ENCODE measurements around the gene KLHL13. TPM values are rescaled to one million over a fixed set of nuclear protein-coding genes. Genes with fewer than 3 reads are reported as not detected.

KLHL13 gene
- total RNA-seq, 1 donor from 2014 or later, result 5.6 TPM

DNA sequence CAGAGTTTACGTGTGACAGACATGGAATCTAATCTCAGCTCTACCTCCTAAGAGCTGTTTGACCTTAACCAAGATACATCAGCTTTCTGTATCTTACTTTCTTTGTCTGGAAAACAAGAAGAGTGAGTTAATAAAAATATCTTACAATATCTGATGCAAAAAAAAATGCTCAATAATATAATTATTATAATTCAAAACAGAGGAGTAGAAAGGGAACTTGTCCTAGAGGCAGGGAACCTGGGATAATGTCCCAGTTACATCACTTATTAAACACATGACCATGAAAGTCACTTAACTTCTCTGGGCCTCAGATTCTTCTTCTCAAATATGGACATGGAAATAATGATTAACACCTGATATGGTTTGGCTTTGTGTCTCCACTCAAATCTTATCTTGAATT, 256.1 kb downstream of the KLHL13 start:
- no peaks in the 10 kb centered on the region for H3K9me3 ChIP-seq (ENCODE audit: insufficient read depth, low read depth, low read length)

DNA sequence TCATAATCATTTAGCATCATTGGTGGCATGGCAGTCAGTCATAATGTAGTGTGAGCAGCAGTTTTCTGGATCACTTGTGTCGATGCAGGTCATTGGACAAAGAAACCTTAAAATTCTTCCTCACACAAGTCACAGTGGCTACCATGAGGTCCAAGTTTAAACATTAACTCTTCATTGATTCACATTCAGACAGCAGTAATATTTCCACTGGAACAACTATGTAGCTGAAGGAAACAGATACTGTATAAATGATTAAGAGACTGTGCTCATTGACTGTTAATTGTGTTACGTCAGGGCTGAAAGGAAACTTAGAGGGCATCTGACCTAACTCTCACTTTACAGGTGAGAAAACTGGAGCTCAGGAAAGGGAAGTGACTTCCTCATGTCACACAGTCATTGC, 261.8 kb downstream of the KLHL13 start:
- no peak for TF ChIP-seq EZH2 (IDR thresholded peaks at IDR 0.05; ENCODE audit: insufficient read depth, low read length)
- TF ChIP-seq, protein P1, sequence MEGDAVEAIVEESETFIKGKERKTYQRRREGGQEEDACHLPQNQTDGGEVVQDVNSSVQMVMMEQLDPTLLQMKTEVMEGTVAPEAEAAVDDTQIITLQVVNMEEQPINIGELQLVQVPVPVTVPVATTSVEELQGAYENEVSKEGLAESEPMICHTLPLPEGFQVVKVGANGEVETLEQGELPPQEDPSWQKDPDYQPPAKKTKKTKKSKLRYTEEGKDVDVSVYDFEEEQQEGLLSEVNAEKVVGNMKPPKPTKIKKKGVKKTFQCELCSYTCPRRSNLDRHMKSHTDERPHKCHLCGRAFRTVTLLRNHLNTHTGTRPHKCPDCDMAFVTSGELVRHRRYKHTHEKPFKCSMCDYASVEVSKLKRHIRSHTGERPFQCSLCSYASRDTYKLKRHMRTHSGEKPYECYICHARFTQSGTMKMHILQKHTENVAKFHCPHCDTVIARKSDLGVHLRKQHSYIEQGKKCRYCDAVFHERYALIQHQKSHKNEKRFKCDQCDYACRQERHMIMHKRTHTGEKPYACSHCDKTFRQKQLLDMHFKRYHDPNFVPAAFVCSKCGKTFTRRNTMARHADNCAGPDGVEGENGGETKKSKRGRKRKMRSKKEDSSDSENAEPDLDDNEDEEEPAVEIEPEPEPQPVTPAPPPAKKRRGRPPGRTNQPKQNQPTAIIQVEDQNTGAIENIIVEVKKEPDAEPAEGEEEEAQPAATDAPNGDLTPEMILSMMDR (IDR thresholded peaks at IDR 0.05; ENCODE audit: insufficient read depth, low read depth, low read length), result no peak
- H3K36me3 Mint-ChIP-seq (ENCODE audit: low read depth, unreplicated experiment), result no peaks in the 10 kb centered on the region
- Histone ChIP-seq H2AFZ (ENCODE audit: low read depth, low read length) (no peak overlapping the region), H3K4me2 (ENCODE audit: low read length) (no peak overlapping the region), H3K4me1 (ENCODE audit: insufficient read depth, low read length) (no peaks in the 10 kb centered on the region), H3K79me2 (ENCODE audit: insufficient read depth, low read length) (no peaks in the 10 kb centered on the region), H3K27me3 (ENCODE audit: insufficient read depth, low read length) (no peaks in the 10 kb centered on the region), H3K9ac (ENCODE audit: low read length) (no peak overlapping the region), H3K4me3 (ENCODE audit: insufficient read depth, low read depth, low read length) (no peak overlapping the region), H3K27ac (ENCODE audit: low read depth, low read length) (no peak overlapping the region), H4K20me1 (ENCODE audit: insufficient read depth, low read length) (no peaks in the 10 kb centered on the region), H3K9me3 (ENCODE audit: insufficient read depth, low read depth, low read length) (no peaks in the 10 kb centered on the region), H3K36me3 (ENCODE audit: insufficient read depth, low read length) (no peaks in the 10 kb centered on the region)
- peaks cover 3% of the 10 kb centered on the region for H3K4me1 Mint-ChIP-seq (ENCODE audit: low read depth, unreplicated experiment)
- no peaks in the 10 kb centered on the region for H3K9me3 Mint-ChIP-seq (ENCODE audit: unreplicated experiment)
- H3K27me3 Mint-ChIP-seq (ENCODE audit: low read depth, unreplicated experiment), result no peaks in the 10 kb centered on the region
- no peak for DNase-seq (ENCODE audit: low read depth)
- peak; percentile 20 for FAIRE-seq
- H3K27ac Mint-ChIP-seq (ENCODE audit: unreplicated experiment), result no peak overlapping the region
- no peak overlapping the region for H3K4me3 Mint-ChIP-seq (ENCODE audit: unreplicated experiment)

More for the DNA sequence above, 256.1 kb downstream of the KLHL13 start:
- Histone ChIP-seq H3K27ac (ENCODE audit: low read depth, low read length) (no peak overlapping the region), H3K9ac (ENCODE audit: low read length) (no peak overlapping the region), H3K27me3 (ENCODE audit: insufficient read depth, low read length) (no peaks in the 10 kb centered on the region), H3K4me1 (ENCODE audit: insufficient read depth, low read length) (no peaks in the 10 kb centered on the region), H3K4me3 (ENCODE audit: insufficient read depth, low read depth, low read length) (no peak overlapping the region), H3K4me2 (ENCODE audit: low read length) (no peak overlapping the region), H4K20me1 (ENCODE audit: insufficient read depth, low read length) (no peaks in the 10 kb centered on the region), H3K79me2 (ENCODE audit: insufficient read depth, low read length) (no peaks in the 10 kb centered on the region), H2AFZ (ENCODE audit: low read depth, low read length) (no peak overlapping the region), H3K36me3 (ENCODE audit: insufficient read depth, low read length) (no peaks in the 10 kb centered on the region)
- Mint-ChIP-seq H3K36me3 (ENCODE audit: low read depth, unreplicated experiment) (no peaks in the 10 kb centered on the region), H3K27ac (ENCODE audit: unreplicated experiment) (no peak overlapping the region), H3K4me3 (ENCODE audit: unreplicated experiment) (no peak overlapping the region), H3K27me3 (ENCODE audit: low read depth, unreplicated experiment) (no peaks in the 10 kb centered on the region), H3K4me1 (ENCODE audit: low read depth, unreplicated experiment) (peaks cover 3% of the 10 kb centered on the region), H3K9me3 (ENCODE audit: unreplicated experiment) (no peaks in the 10 kb centered on the region)
- DNase-seq (ENCODE audit: low read depth) (no peak), FAIRE-seq (peak; percentile 73)
- TF ChIP-seq, protein P1 (IDR thresholded peaks at IDR 0.05; ENCODE audit: insufficient read depth, low read depth, low read length), result no peak
- TF ChIP-seq EZH2 (IDR thresholded peaks at IDR 0.05; ENCODE audit: insufficient read depth, low read length), result no peak

DNA sequence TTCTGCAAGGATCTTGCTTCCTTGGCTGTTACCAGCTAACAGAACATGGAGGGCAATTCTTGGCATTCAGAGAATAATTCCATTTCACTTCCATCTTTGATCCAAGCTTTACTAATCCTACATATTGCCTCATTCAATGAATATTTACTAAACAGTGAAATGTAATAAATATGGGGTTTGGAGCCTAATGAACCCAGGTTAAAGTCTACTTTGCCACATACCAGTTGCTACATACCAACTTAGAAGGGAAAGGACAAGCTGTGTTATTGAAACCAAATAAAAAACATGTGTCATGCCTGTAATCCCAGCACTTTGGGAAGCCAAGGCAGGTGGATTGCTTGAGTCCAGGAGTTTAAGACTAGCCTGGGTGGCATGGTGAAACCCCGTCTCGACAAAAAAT, 265.6 kb downstream of the KLHL13 start:
- Mint-ChIP-seq H3K4me3 (ENCODE audit: unreplicated experiment) (no peak overlapping the region), H3K27me3 (ENCODE audit: low read depth, unreplicated experiment) (no peaks in the 10 kb centered on the region), H3K36me3 (ENCODE audit: low read depth, unreplicated experiment) (no peaks in the 10 kb centered on the region), H3K27ac (ENCODE audit: unreplicated experiment) (no peak overlapping the region), H3K9me3 (ENCODE audit: unreplicated experiment) (no peaks in the 10 kb centered on the region), H3K4me1 (ENCODE audit: low read depth, unreplicated experiment) (no peaks in the 10 kb centered on the region)
- Histone ChIP-seq H3K9ac (ENCODE audit: low read length) (no peak overlapping the region), H3K4me2 (ENCODE audit: low read length) (no peak overlapping the region), H2AFZ (ENCODE audit: low read depth, low read length) (no peak overlapping the region), H3K27ac (ENCODE audit: low read depth, low read length) (no peak overlapping the region), H3K36me3 (ENCODE audit: insufficient read depth, low read length) (no peaks in the 10 kb centered on the region), H3K27me3 (ENCODE audit: insufficient read depth, low read length) (no peaks in the 10 kb centered on the region), H3K4me1 (ENCODE audit: insufficient read depth, low read length) (no peaks in the 10 kb centered on the region), H3K4me3 (ENCODE audit: insufficient read depth, low read depth, low read length) (no peak overlapping the region), H3K79me2 (ENCODE audit: insufficient read depth, low read length) (no peaks in the 10 kb centered on the region), H3K9me3 (ENCODE audit: insufficient read depth, low read depth, low read length) (no peaks in the 10 kb centered on the region), H4K20me1 (ENCODE audit: insufficient read depth, low read length) (no peaks in the 10 kb centered on the region)
- TF ChIP-seq, protein P1 (IDR thresholded peaks at IDR 0.05; ENCODE audit: insufficient read depth, low read depth, low read length), result no peak
- TF ChIP-seq EZH2 (IDR thresholded peaks at IDR 0.05; ENCODE audit: insufficient read depth, low read length), result no peak
- DNase-seq (ENCODE audit: low read depth) (no peak), FAIRE-seq (peak; percentile 60)

Other genes starting within 250 kb of the KLHL13 start
- gene WDR44, start 229.3 kb upstream of the KLHL13 start, total RNA-seq, result 19.0 and 20.1 TPM in 2 replicates